Astrocyte of the cerebellum (primary cell): Measurements from ENCODE around the gene CNTN6.
A peak's percentile ranks its signal among the peaks of the same experiment; 100 is the strongest.

Experiments
- DNase-seq: peaks from one replicate; pipeline ENCODE4 v3.0.0-alpha.2; 2011; ENCODE audit warnings: low read depth
- H3K4me3 ChIP-seq: 2 replicates; pipeline ENCODE4 v1.5.1; 2011; ENCODE audit warnings: mild to moderate bottlenecking, low read depth, low read length, moderate library complexity
- CTCF ChIP-seq: IDR thresholded peaks from 2 replicates; pipeline ENCODE4 v1.5.1; 2012; ENCODE audit warnings: low read length, low read depth, moderate library complexity, mild to moderate bottlenecking; ENCODE audit errors: missing control alignments
- in situ Hi-C: cut with HindIII; loops from 2 replicates; pipeline ENCODE4 v1.10.0; 2017; ENCODE audit warnings: low sequenced_read_pairs

Gene CNTN6

GRCh38 chr3:1147819-1148218, 55.0 kb downstream of the CNTN6 start:
- DNase-seq: no peak
- H3K4me3 ChIP-seq: no peak overlapping the region
- in situ Hi-C loops: no loop called here
- no peak for TF ChIP-seq CTCF

GRCh38 chr3:1164101-1164500, 71.3 kb downstream of the CNTN6 start:
- H3K4me3 ChIP-seq: no peak overlapping the region
- TF ChIP-seq CTCF: no peak
- in situ Hi-C loops: no loop called here
- no peak for DNase-seq

GRCh38 chr3:1171320-1171719, 78.5 kb downstream of the CNTN6 start:
- no peak for DNase-seq
- no peak overlapping the region for H3K4me3 ChIP-seq
- in situ Hi-C loops: no loop called here
- no peak for TF ChIP-seq CTCF

GRCh38 chr3:1172644-1173043, 79.8 kb downstream of the CNTN6 start:
- in situ Hi-C loops: no loop called here
- H3K4me3 ChIP-seq: no peak overlapping the region
- DNase-seq: no peak
- no peak for TF ChIP-seq CTCF

- TF ChIP-seq CTCF: no peak
- DNase-seq: no peak
- in situ Hi-C loops: no loop called here
Measured at GRCh38 chr3:1179146-1179545, 86.3 kb downstream of the CNTN6 start.

GRCh38 chr3:1183320-1184048, 90.7 kb downstream of the CNTN6 start:
- in situ Hi-C loops: no loop called here
- peak; percentile 73 for DNase-seq
- no peak overlapping the region for H3K4me3 ChIP-seq
- no peak for TF ChIP-seq CTCF

More at GRCh38 chr3:1179146-1179545, 86.3 kb downstream of the CNTN6 start:
- H3K4me3 ChIP-seq: no peak overlapping the region

GRCh38 chr3:1190569-1190968, 97.7 kb downstream of the CNTN6 start:
- no peak for TF ChIP-seq CTCF
- no peak for DNase-seq
- in situ Hi-C loops: no loop called here
- no peak overlapping the region for H3K4me3 ChIP-seq
